SJCRH30 (cell line): ENCODE results near the gene NBPF9. TPM values are rescaled to one million over a fixed set of nuclear protein-coding genes. Genes with fewer than 3 reads are reported as not detected.
"Not testable (repeated sequence)": the region's sequence is repeated elsewhere in the genome, so short reads cannot be mapped to it uniquely, and the experiment has no call there.

Source experiments
- DNase-seq, 2 experiments: peaks; one replicate each; pipeline ENCODE4 v3.0.0-alpha.2; 2015 to 2020
- H3K27ac ChIP-seq: fragments of 250-450 bp; sonication (Bioruptor Pico); 2 replicates; pipeline ENCODE4 v1.5.1; 2020; ENCODE audit warnings: mild to moderate bottlenecking, moderate library complexity
- H3K27me3 ChIP-seq: fragments of 250-450 bp; sonication (Bioruptor Pico); 2 replicates; pipeline ENCODE4 v1.5.1; 2020; ENCODE audit warnings: mild to moderate bottlenecking, moderate library complexity
- H3K36me3 ChIP-seq: fragments of 250-450 bp; sonication (Bioruptor Pico); 2 replicates; pipeline ENCODE4 v1.5.1; 2020; ENCODE audit warnings: mild to moderate bottlenecking, moderate library complexity
- H3K4me1 ChIP-seq: fragments of 250-450 bp; sonication (Bioruptor Pico); 2 replicates; pipeline ENCODE4 v1.5.1; 2020; ENCODE audit warnings: mild to moderate bottlenecking, moderate library complexity
- H3K4me3 ChIP-seq: fragments of 250-450 bp; sonication (Bioruptor Pico); 2 replicates; pipeline ENCODE4 v1.5.1; 2020; ENCODE audit warnings: mild to moderate bottlenecking, moderate library complexity
- H3K9me3 ChIP-seq: fragments of 250-450 bp; sonication (Bioruptor Pico); replicated peaks from 2 replicates; pipeline ENCODE4 v1.5.1; 2020; ENCODE audit warnings: mild to moderate bottlenecking, moderate library complexity
- total RNA-seq: library from RNA; depleted of rRNA; stranded (reverse); fragments of >200 nt; shearing (Covaris generic); gene quantifications from 2 replicates; pipeline ENCODE4 v1.2.3, GENCODE V29; 2014; rRNA removed

Gene NBPF9, protein sequence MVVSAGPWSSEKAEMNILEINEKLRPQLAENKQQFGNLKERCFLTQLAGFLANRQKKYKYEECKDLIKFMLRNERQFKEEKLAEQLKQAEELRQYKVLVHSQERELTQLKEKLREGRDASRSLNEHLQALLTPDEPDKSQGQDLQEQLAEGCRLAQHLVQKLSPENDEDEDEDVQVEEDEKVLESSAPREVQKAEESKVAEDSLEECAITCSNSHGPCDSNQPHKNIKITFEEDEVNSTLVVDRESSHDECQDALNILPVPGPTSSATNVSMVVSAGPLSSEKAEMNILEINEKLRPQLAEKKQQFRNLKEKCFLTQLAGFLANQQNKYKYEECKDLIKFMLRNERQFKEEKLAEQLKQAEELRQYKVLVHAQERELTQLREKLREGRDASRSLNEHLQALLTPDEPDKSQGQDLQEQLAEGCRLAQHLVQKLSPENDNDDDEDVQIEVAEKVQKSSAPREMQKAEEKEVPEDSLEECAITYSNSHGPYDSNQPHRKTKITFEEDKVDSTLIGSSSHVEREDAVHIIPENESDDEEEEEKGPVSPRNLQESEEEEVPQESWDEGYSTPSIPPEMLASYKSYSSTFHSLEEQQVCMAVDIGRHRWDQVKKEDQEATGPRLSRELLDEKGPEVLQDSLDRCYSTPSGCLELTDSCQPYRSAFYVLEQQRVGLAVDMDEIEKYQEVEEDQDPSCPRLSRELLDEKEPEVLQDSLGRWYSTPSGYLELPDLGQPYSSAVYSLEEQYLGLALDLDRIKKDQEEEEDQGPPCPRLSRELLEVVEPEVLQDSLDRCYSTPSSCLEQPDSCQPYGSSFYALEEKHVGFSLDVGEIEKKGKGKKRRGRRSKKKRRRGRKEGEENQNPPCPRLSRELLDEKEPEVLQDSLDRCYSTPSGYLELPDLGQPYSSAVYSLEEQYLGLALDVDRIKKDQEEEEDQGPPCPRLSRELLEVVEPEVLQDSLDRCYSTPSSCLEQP (N-terminal part only)
- total RNA-seq, result 13.3 and 15.4 TPM in 2 replicates

DNA sequence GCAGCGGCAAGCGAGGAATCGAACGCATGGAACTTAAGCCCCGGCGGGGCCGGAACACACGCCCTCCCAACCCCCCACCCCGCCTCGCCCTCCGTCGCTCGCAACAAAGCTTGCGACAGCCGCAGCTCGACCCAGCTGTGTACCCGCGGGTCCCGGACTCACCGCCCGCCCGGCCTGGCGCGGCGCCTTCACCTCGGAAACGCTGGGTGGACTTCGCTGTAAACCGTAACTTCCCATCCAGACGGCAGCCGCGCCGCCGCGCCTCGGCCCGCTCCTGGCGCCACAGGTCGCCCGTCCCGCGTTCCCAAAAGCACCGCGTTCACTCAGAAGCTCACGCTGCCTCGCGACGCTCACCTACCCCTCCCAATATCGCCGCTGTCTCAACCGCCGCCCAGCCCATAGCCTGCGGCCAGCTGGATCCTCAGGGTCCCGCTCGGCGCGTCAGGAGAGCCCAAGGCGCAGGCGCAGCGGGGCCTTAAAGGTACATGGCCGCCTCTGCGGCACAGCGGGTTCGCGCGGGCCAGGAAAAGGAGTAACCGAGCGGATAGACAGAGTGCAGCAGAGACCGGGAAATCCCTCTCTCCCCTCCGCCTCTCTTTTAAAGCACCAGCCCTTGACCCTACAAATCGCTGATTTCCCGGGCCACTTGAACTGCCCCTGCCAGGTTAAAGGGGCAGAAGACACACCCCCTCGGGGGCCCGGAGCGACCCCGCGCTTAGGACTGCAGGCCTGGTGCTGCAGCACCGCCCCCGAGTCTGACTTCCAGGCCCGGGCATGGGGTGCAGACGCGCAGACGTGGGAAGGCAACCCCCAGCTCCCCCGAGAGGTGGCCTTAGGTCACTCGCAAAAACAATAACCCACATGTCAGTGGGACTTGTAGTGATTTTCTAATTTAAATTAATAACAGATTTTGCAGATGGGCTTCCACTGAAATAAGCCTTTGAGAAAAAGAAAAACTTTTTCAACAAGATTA lies at the start of gene NBPF9:
Gene NBPF9 (minus strand): TSS at position 443 of the 973 bp plus-strand sequence. CDS start 21,412 bp downstream, outside the sequence.
- H3K27me3 ChIP-seq, H3K36me3 ChIP-seq, H3K9me3 ChIP-seq, H3K4me1 ChIP-seq: not testable (repeated sequence)
- Histone ChIP-seq H3K27ac (peak within 1 kb of the TSS; percentile 69), H3K4me3 (peak within 1 kb of the TSS; percentile 83)
- peak; percentile 53 to 62 for DNase-seq

DNA sequence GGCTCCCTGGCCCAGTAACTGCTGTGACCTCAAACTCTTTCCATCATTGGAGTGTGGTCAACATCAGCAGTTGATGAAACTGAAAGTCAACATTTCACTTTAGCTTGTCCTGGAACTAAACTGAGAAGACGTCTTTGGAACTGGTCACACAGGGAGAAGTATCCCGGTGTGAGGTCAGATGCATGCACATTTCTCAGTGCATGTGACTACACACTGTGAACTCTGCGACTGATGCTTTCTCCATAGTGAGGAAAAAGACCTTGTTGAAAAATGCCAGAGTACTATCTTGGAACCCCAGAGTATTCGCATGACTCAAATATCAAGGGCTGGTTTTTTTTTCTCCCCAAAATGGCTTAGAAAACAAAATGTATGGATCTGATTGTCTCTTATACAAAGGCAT lies 46.6 kb upstream of the NBPF9 start:
- not testable (repeated sequence) for DNase-seq, H3K36me3 ChIP-seq, H3K4me3 ChIP-seq, H3K27ac ChIP-seq, H3K4me1 ChIP-seq, H3K27me3 ChIP-seq, H3K9me3 ChIP-seq

DNA sequence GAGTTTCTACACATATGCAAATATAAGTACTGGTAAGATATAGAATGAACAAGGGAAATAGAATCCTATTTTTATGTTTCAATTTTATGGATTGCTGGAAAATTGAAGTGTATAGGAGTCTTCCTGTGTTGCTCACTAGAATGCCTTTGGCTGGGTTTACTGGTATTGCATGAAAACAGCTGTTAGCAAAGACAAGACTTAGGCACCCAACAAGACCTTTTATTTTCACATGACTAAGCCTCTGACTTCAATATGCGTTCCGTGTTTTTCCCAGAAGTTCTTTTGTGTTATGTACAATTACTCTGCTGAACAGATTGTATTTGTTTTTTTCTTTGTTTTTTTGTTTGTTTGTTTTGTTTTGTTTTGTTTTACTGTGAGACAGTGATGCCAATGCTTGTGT lies 34.2 kb upstream of the NBPF9 start:
- H3K9me3 ChIP-seq, H3K27ac ChIP-seq, H3K27me3 ChIP-seq, H3K4me1 ChIP-seq, H3K4me3 ChIP-seq, H3K36me3 ChIP-seq: not testable (repeated sequence)
- DNase-seq, result peak in 1 of 2 experiments; percentile 0

DNA sequence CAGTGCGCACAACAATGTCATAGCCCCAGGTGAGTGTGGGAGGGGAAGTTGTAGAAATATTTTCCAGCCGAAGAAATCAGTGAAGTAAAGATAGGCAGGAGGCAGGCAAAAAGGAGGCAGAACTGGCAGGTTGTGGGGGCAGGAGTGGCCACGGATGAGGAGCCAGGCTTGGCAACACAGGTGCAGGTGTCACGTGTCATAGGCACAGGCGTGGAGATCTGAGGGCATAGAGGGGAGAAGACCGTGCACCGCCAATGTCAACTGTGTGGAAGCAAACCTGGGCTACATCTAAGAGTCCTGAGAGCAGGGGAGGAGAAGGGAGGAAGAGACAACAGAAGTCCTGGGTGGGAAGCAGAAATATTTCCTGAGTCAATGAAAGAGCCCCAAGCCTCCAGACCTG lies 27.6 kb upstream of the NBPF9 start:
- not testable (repeated sequence) for H3K36me3 ChIP-seq, H3K9me3 ChIP-seq, H3K4me1 ChIP-seq, H3K27ac ChIP-seq, H3K4me3 ChIP-seq, DNase-seq, H3K27me3 ChIP-seq

DNA sequence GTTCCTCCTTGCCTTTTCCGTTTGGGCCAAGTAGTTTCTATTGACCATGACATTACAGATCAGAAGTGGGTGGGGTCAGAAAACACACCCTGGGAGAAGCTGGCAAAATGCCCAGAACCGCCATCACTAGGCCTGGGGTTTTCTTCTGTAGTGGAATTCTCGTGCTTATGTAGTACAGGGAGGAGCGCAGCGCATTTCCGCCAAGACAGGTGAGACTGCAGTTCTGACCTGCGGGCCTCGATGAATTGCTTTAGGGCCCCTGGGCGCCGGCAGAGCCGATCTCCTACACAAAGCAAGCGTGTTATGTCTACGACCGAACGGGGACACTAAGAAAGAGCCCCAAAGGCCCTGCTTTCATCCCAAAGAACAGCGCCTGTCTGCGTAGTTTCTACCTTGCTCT lies 25.9 kb upstream of the NBPF9 start:
- not testable (repeated sequence) for H3K36me3 ChIP-seq, DNase-seq, H3K27me3 ChIP-seq, H3K9me3 ChIP-seq, H3K4me1 ChIP-seq, H3K4me3 ChIP-seq, H3K27ac ChIP-seq

DNA sequence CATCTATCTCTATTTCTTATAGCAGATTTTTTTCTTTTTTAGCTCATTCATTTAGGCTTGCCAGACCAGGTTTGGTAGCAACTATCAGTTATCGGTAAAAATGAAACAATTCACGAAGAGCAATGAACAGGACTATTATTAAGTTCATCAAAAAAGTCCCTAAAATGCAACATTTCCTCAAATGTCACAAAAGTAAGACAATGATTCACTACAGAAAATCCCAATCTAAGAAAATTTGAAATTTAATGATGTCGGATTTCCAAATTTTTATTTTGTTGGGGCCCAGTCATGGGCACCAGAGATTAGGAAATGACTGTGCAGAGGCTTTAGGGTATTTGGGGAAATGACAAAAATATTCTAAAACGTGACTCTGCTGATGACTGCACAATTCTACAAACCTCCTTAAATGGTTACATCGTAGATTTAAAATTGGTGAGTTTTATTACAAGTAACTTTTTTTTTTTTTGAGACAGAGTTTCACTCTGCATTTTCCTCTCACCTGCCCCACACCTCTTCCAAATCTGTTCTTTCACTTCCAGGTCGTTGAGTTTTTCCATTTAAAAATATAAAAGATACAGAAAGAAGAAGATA lies 23.3 kb upstream of the NBPF9 start:
- not testable (repeated sequence) for DNase-seq

DNA sequence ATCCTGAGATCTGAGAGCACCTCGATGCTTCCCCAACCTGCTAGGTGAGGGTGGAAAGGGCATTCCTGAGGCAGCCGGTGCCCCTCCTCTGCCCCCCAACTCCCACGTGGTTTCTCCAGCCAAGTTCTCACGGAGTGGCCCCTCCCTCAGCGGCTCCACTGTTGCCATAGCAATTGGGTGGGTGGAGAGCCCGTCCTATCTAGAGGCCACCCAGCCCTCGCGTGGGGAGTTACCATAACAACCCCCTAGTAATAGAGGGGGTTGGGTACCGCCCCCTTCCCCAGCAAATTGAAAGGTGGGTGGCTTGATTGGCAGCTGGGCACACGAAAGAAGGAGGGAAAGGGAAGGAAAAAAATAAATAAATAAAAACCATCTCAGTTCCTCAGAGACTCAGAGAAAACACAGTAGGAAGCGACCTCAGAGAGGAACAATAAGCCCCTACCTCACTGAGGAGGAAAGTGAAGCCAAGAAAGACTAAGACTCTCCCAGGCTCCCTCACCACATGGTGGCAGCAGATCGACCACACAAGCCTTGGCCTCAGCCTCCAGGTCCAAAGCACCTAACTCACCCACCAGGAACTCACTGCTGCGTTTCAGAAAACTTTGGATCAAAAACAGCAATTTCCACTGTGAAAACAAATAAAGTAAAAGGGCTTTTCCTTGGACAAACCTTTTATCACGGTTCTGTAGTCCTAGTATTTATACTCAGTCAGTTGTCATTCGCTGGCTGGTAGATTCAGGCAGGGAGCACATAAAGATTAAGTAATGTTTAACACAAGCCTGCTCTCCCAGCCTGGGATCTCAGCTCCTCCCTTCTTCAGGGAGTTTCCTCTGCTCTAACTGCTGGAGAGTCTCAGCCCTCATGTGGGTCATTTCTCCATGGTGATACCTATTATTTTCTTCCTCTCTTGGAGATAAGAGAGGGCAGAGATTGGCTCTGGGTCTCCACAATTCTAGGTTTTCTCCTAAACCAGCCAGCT lies 20.9 kb upstream of the NBPF9 start:
- not testable (repeated sequence) for H3K4me1 ChIP-seq, H3K27ac ChIP-seq, H3K36me3 ChIP-seq, H3K27me3 ChIP-seq, H3K9me3 ChIP-seq
- peak overlapping the region; percentile 35 for H3K4me3 ChIP-seq
- peak; percentile 29 to 46 for DNase-seq

More for the DNA sequence above, 23.3 kb upstream of the NBPF9 start:
- not testable (repeated sequence) for H3K27ac ChIP-seq, H3K27me3 ChIP-seq, H3K4me3 ChIP-seq, H3K36me3 ChIP-seq, H3K9me3 ChIP-seq, H3K4me1 ChIP-seq

DNA sequence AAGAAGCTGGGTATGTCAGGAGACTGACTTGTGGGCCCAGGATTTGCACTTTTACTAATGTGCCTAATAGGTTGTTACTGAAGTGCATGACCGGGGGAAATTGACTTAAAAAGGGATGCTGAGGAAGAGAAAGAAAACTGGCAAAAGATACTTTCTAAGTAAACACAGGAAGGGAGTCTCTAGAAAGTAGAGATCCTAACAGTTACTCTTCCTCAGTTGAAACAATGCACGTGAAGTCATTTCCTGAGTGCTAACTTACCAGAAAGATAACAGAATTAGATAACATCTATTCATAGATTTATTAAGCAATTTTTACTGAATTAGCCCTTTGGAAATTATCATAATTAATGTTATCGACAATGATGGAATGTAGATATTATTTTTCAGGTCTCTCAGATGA lies 9.5 kb upstream of the NBPF9 start:
- H3K4me1 ChIP-seq, H3K27ac ChIP-seq, H3K36me3 ChIP-seq, DNase-seq, H3K9me3 ChIP-seq, H3K27me3 ChIP-seq, H3K4me3 ChIP-seq: not testable (repeated sequence)

DNA sequence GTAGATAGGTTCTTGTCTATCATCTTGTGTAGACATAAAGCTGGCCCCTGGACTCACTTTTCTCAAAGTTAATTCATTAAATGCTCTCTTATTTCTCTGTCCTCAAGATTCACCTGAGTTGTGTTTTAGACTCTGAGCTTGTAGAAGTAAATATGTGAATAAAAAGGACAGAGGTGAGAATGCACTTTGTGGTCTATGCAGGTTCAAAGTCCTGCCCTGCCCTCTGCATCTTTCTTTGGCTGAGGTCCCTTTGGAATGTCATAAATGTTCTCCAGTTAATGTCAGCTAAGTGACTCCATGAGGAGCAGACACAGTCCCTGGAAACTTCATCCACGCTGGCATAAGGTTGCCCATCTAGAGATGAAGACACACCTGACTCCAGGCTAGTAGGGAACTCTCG lies 7.0 kb upstream of the NBPF9 start:
- DNase-seq, H3K9me3 ChIP-seq, H3K27ac ChIP-seq, H3K36me3 ChIP-seq, H3K27me3 ChIP-seq, H3K4me1 ChIP-seq, H3K4me3 ChIP-seq: not testable (repeated sequence)

DNA sequence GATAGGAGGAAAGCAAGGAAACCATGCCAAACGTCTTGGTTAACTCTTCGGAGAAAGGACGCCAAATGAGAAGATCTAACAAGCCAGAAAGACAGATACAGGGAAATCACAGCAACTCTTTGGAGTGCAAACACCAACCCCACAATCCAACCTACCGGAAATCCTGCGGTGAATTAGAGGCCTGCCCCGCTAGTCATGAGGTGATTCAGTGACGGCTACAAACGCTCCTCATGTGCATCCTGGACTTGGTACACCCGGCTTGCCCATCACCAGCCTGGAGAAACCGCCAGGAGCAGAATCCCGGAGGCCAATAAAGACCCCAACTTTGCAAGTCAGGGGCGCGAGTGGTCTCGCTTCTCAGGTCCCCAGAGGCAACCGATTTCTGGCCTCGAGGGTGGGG lies 777 bp downstream of the NBPF9 start:
- H3K4me3 ChIP-seq, result peak overlapping the region; percentile 83
- not testable (repeated sequence) for H3K4me1 ChIP-seq, H3K27ac ChIP-seq, H3K9me3 ChIP-seq, H3K36me3 ChIP-seq, H3K27me3 ChIP-seq
- DNase-seq, result peak in 1 of 2 experiments; percentile 21

DNA sequence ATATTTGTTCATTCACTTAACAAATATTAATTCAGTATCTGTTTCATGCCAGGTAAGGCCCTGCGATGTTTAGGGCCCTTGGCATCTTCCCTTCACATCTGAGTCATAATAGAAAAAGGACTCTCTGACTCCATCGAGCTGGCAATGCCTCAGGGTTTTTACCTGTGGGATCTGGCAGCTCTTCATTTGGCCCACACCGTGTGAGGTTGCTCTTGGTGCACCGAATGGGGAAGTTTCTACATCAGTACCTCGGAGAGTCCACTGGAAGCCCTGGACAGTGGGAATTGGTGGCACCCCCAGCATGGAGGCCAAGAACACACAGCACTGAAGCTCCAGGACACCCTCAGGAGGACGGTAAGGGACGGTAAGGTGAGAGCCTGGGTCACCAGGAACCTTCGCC lies 5.1 kb downstream of the NBPF9 start:
- H3K36me3 ChIP-seq, DNase-seq, H3K27ac ChIP-seq, H3K27me3 ChIP-seq, H3K4me3 ChIP-seq, H3K4me1 ChIP-seq, H3K9me3 ChIP-seq: not testable (repeated sequence)

DNA sequence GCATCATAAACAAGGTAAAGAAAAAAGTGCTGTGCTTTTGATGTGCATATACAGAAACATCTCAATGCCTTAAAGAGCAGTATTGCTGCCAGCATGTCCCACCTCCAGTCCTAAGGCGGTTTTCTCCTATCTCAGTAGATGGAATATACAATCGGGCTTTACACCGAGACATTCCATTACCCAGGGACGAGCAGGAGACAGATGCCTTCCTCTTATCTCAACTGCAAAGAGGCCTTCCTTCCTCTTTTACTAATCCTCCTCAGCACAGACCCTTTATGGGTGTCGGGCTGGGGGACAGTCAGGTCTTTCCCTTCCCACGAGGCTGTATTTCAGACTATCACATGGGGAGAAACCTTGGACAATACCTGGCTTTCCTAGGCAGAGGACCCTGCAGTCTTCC lies 10.2 kb downstream of the NBPF9 start:
- not testable (repeated sequence) for H3K9me3 ChIP-seq, H3K27me3 ChIP-seq, H3K36me3 ChIP-seq, H3K4me1 ChIP-seq, H3K27ac ChIP-seq, H3K4me3 ChIP-seq, DNase-seq

DNA sequence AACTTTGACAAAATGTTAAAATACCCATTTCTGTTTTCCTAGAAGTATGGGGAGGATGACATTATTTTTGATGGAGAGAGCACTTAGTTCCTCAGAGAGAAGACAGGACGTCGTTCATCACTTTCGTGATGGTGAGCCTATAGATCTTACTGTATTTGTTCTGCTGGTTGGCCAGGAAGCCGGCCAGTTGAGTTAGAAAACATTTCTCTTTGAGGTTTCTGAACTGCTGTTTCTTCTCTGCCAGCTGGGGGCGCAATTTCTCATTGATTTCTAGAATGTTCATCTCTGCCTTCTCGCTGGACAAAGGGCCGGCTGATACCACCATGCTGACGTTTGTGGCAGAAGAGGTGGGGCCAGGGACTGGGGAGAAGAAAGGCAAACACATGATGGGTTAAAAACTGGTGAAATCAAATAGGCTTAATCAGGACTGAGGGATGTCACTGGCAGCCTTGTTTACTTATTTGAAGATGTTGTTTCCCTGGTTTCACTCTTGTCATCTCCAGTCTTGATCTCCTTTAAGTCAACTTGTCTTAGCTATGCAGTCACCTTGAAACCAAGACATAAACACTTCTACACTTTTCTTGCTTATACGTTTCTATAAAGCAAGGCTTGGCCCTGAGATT lies 27.7 kb downstream of the NBPF9 start:
- H3K4me1 ChIP-seq, H3K36me3 ChIP-seq, H3K27ac ChIP-seq, H3K4me3 ChIP-seq, H3K9me3 ChIP-seq, H3K27me3 ChIP-seq, DNase-seq: not testable (repeated sequence)
